Type B pancreatic cell (in vitro differentiated cells): Measurements from ENCODE around the gene PLA2G2C. TPM values are rescaled to one million over a fixed set of nuclear protein-coding genes. Genes with fewer than 3 reads are reported as not detected.

ENCODE experiments used
- DNase-seq: peaks from one replicate; pipeline ENCODE4 v3.0.0; 2021; ENCODE audit warnings: mixed read lengths; ENCODE audit not compliant: unreplicated experiment; ENCODE audit errors: extremely low spot score
- H3K27ac Mint-ChIP-seq: 2 replicates; pipeline ENCODE4 v1.8.0; 2021; ENCODE audit warnings: mild to moderate bottlenecking, mixed read lengths
- H3K27me3 Mint-ChIP-seq: 2 replicates; pipeline ENCODE4 v1.8.0; 2021; ENCODE audit warnings: mixed read lengths
- H3K36me3 Mint-ChIP-seq: 2 replicates; pipeline ENCODE4 v1.8.0; 2021; ENCODE audit warnings: mixed read lengths
- H3K4me1 Mint-ChIP-seq: one replicate; pipeline ENCODE4 v1.8.0; 2021; ENCODE audit warnings: mixed read lengths; ENCODE audit not compliant: unreplicated experiment
- H3K4me3 Mint-ChIP-seq: 2 replicates; pipeline ENCODE4 v1.8.0; 2021; ENCODE audit warnings: mild to moderate bottlenecking, mixed read lengths
- H3K9me3 Mint-ChIP-seq: 2 replicates; pipeline ENCODE4 v1.8.0; 2021; ENCODE audit warnings: mixed read lengths
- CTCF ChIP-seq: fragments of 200-600 bp; sonication (generic); conservative IDR thresholded peaks from 2 replicates; pipeline ENCODE4 v1.5.0; 2021; ENCODE audit warnings: antibody characterized with exemption, mild to moderate bottlenecking
- total RNA-seq: library from RNA; stranded (reverse); gene quantifications from 2 replicates; pipeline ENCODE4 v1.2.1, GENCODE V29; 2021; ENCODE audit warnings: low replicate concordance

Gene PLA2G2C
- total RNA-seq, 1 donor from 2014 or later: not detected

GRCh38 chr1:20187813-20188454, 1.6 kb upstream of the PLA2G2C start:
- no peak for TF ChIP-seq CTCF
- Mint-ChIP-seq H3K4me1 (peaks cover 26% of the 10 kb centered on the region), H3K27ac (no peak overlapping the region), H3K9me3 (no peaks in the 10 kb centered on the region), H3K27me3 (peaks cover 18% of the 10 kb centered on the region), H3K4me3 (peak overlapping the region; percentile 1), H3K36me3 (no peaks in the 10 kb centered on the region)
- no peak for DNase-seq

- no peak overlapping the region for H3K27ac Mint-ChIP-seq
- no peak for DNase-seq
- H3K36me3 Mint-ChIP-seq: no peaks in the 10 kb centered on the region
- H3K4me1 Mint-ChIP-seq: peaks cover 26% of the 10 kb centered on the region
- TF ChIP-seq CTCF: no peak
- H3K9me3 Mint-ChIP-seq: no peaks in the 10 kb centered on the region
- peaks cover 18% of the 10 kb centered on the region for H3K27me3 Mint-ChIP-seq
- H3K4me3 Mint-ChIP-seq: peak overlapping the region; percentile 51
Measured at GRCh38 chr1:20187103-20187812, 940 bp upstream of the PLA2G2C start.

- peak overlapping the region; percentile 12 for H3K27ac Mint-ChIP-seq
- peak overlapping the region; percentile 79 for H3K4me3 Mint-ChIP-seq
- TF ChIP-seq CTCF: no peak
- H3K36me3 Mint-ChIP-seq: no peaks in the 10 kb centered on the region
- no peak for DNase-seq
- peaks cover 19% of the 10 kb centered on the region for H3K27me3 Mint-ChIP-seq
- H3K4me1 Mint-ChIP-seq: peaks cover 40% of the 10 kb centered on the region
- H3K9me3 Mint-ChIP-seq: peaks cover under 1% of the 10 kb centered on the region
Measured at GRCh38 chr1:20184997-20185833, 1.1 kb downstream of the PLA2G2C start.

GRCh38 chr1:20184481-20184900, 1.8 kb downstream of the PLA2G2C start:
- DNase-seq: no peak
- TF ChIP-seq CTCF: no peak
- Mint-ChIP-seq H3K27me3 (peaks cover 22% of the 10 kb centered on the region), H3K36me3 (peaks cover 3% of the 10 kb centered on the region), H3K27ac (no peak overlapping the region), H3K4me3 (peak overlapping the region; percentile 79), H3K9me3 (peaks cover 6% of the 10 kb centered on the region), H3K4me1 (peaks cover 44% of the 10 kb centered on the region)

- peak overlapping the region; percentile 36 for H3K4me3 Mint-ChIP-seq
Measured at GRCh38 chr1:20183616-20184271, 2.6 kb downstream of the PLA2G2C start.

More at GRCh38 chr1:20183616-20184271, 2.6 kb downstream of the PLA2G2C start:
- no peak for TF ChIP-seq CTCF
- Mint-ChIP-seq H3K27me3 (peaks cover 21% of the 10 kb centered on the region), H3K4me1 (peaks cover 44% of the 10 kb centered on the region), H3K36me3 (peaks cover 3% of the 10 kb centered on the region), H3K27ac (peak overlapping the region; percentile 29), H3K9me3 (peaks cover 6% of the 10 kb centered on the region)
- no peak for DNase-seq
